Brain microvascular endothelial cell (primary cell): ENCODE data around the gene NANOGP8.

ENCODE experiments used
- DNase-seq: peaks from one replicate; pipeline ENCODE4 v3.0.0-alpha.2; 2020
- H3K27ac ChIP-seq: fragments of 250-450 bp; sonication (Bioruptor Pico); 2 replicates; pipeline ENCODE4 v1.5.1; 2020; ENCODE audit warnings: mild to moderate bottlenecking, moderate library complexity
- H3K27me3 ChIP-seq: fragments of 250-450 bp; sonication (Bioruptor Pico); replicated peaks from 2 replicates; pipeline ENCODE4 v1.5.1; 2020; ENCODE audit warnings: mild to moderate bottlenecking
- H3K36me3 ChIP-seq: fragments of 250-450 bp; sonication (Bioruptor Pico); replicated peaks from 2 replicates; pipeline ENCODE4 v1.5.1; 2020; ENCODE audit warnings: mild to moderate bottlenecking
- H3K4me3 ChIP-seq: 2 replicates; pipeline ENCODE4 v1.5.1; 2011; ENCODE audit warnings: low read depth, mild to moderate bottlenecking, control low read depth, low read length, moderate library complexity
- in situ Hi-C: cut with HindIII; loops from 2 replicates; pipeline ENCODE4 v1.10.0; 2017; ENCODE audit warnings: low sequenced_read_pairs, low pct_ligation_motif_present
- TF ChIP-seq, protein P1 (sequence below): IDR thresholded peaks from 2 replicates; pipeline ENCODE4 v1.5.1; 2011; ENCODE audit warnings: low read depth, mild to moderate bottlenecking, moderate library complexity, low read length, control low read depth, inconsistent platforms; ENCODE audit errors: missing control alignments

Gene NANOGP8

DNA sequence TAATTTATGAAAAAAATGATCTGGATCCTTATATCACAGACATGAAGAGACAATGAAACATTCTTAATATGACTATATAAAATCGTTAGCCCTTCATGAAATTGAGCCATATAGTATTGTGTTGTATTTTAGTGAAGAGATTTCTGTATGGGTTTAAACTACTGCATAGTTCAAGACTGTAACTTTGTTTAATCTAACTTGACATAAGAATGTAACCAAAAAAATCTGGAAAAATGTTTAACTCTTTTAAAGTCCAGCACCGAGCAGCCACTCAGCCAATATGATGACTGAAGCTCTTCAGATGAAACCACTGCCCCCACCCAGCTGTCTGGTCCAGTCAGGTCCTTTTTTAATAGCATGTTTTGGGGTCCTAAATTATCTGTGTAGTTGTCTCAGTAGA is 4.9 kb downstream of the NANOGP8 start:
- DNase-seq, result no peak
- in situ Hi-C loops, result no loop called here
- Histone ChIP-seq H3K27me3 (no peaks in the 10 kb centered on the region), H3K36me3 (no peaks in the 10 kb centered on the region), H3K4me3 (no peak overlapping the region), H3K27ac (no peak overlapping the region)
- TF ChIP-seq, protein P1, sequence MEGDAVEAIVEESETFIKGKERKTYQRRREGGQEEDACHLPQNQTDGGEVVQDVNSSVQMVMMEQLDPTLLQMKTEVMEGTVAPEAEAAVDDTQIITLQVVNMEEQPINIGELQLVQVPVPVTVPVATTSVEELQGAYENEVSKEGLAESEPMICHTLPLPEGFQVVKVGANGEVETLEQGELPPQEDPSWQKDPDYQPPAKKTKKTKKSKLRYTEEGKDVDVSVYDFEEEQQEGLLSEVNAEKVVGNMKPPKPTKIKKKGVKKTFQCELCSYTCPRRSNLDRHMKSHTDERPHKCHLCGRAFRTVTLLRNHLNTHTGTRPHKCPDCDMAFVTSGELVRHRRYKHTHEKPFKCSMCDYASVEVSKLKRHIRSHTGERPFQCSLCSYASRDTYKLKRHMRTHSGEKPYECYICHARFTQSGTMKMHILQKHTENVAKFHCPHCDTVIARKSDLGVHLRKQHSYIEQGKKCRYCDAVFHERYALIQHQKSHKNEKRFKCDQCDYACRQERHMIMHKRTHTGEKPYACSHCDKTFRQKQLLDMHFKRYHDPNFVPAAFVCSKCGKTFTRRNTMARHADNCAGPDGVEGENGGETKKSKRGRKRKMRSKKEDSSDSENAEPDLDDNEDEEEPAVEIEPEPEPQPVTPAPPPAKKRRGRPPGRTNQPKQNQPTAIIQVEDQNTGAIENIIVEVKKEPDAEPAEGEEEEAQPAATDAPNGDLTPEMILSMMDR, result no peak

DNA sequence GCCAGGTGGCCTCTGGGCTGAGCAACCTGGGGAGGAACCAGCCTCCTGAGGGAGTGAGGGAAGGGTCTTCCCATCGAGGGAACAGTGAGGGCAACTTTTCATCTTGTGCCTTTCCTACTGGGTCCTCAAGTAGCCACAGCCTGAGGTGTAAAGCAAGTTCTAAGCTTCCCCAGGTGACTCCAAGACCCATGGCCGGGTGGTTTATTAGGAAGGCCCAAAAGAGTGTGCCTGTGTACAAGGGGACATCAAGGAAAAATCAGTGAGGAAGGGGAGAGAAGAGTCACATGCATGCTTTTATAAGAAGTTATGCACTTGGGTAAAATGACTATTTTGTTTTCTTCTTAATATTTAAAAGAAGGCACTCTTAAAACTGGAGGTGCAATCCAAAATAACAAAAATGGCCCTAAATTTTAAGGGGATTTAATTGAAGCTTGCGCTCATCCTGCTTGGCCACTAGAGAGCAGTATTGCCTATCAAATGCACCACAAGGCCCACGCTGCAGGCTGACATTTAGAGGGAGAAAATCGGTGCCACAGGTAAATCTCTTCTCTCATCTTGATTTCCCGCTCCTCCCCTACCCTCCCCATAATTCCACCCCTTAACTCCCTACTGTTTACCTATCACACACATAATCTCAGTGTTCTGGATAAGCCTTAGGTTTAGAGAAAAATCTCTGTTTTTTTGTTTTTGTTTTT is 6.7 kb downstream of the NANOGP8 start:
- H3K4me3 ChIP-seq, result no peak overlapping the region
- peak; percentile 5 for DNase-seq
- TF ChIP-seq, protein P1, result peak; percentile 83
- in situ Hi-C loops, result no loop called here
- H3K27ac ChIP-seq, result no peak overlapping the region
- no peaks in the 10 kb centered on the region for H3K27me3 ChIP-seq
- H3K36me3 ChIP-seq, result no peaks in the 10 kb centered on the region

DNA sequence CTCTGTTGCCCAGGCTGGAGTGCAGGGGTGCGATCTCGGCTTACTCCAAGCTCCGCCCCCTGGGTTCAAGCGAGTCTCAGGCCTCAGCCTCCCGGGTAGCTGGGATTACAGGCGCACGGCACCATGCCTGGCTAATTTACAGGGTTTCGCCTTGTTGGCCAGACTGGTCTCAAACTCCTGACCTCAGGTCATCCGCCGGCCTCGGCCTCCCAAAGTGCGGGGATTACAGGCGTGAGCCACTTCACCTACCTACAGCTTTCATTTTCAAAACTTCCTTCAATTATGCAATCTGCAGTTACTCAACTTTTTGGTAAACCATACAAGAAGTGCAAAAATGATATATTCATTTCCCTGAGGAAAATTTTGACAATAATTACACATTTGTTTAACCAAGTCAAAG is 14.0 kb downstream of the NANOGP8 start:
- Histone ChIP-seq H3K27ac (no peak overlapping the region), H3K4me3 (no peak overlapping the region), H3K36me3 (no peaks in the 10 kb centered on the region), H3K27me3 (no peaks in the 10 kb centered on the region)
- DNase-seq, result no peak
- TF ChIP-seq, protein P1, result no peak
- in situ Hi-C loops, result no loop called here

DNA sequence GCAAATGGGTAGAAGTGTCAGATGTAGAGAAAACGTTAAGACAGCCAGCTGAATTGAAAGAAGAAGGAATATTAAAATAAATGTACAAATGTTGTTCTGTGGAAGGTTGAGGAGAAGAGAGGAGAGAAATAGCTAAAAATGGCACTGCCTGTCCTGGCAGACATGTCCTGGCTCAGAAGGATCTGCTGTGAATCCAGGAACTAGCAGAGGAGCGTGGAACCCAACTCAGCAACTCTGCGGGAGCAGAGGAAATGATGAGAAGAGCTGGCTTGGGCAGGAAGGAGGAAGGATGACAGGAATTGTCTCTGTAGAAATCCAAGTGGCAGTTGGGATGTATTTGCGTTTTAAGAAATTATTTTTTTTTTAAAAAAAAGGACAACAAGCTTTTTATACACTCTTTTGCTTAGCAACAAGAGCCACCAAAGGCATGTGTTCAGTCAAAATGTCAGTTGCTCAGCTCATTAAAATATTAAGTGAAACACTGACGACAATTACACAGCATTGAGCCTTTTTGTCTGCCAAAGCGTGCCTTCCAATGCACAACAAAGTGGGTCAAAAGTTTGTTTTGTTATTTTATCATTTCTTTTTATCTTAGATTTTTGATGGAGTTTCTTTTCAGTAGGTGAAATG is 16.1 kb downstream of the NANOGP8 start:
- Histone ChIP-seq H3K4me3 (no peak overlapping the region), H3K36me3 (no peaks in the 10 kb centered on the region), H3K27me3 (no peaks in the 10 kb centered on the region), H3K27ac (no peak overlapping the region)
- TF ChIP-seq, protein P1, result no peak
- in situ Hi-C loops, result no loop called here
- DNase-seq, result no peak

DNA sequence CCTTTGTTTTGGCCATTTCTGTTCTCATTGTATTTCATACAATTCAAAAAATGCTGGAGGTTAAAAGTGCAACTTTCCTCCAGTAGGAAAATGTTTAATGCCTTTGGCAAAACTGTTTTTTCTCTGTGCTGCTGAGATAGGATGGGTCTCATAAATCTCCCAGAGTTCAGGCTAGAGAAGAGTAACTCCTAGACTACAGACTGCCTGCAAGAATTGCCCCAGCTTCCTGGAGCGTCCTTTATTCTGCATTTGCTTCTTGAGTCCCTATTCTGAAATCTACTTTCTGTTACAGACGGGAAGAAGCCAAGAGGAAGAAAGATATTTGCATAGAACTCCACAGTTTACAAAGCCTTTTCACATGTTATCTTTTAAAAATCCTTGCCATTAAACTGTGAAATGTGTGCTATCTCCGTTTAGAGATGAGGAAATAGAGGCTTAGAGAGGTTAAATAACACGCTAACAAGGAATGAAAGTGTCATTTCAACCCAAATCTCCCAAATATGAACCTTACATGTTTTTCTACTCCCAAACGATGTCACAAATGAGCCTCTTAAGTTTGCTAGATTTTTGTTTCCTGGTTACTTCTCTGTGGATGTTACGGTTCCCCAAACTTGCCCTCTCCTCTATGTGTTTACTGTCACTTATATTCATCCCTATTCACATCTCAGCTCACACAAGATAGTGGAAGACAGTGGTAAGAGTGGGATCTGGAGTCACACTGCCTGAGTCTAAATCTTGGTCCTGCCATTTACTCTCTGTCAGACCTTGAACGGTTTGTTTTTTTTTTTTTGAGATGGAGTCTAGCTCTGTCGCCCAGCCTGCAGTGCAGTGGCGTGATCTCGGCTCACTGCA is 17.4 kb downstream of the NANOGP8 start:
- no peak overlapping the region for H3K4me3 ChIP-seq
- in situ Hi-C loops, result no loop called here
- H3K27ac ChIP-seq, result no peak overlapping the region
- no peak for DNase-seq
- no peaks in the 10 kb centered on the region for H3K36me3 ChIP-seq
- TF ChIP-seq, protein P1, result no peak
- H3K27me3 ChIP-seq, result no peaks in the 10 kb centered on the region
